ENCODE data around the gene CLPSL2. TPM values are rescaled to one million over a fixed set of nuclear protein-coding genes. Genes with fewer than 3 reads are reported as not detected.

CLPSL2 gene
- total RNA-seq, 1 donor from 2014 or later: not detected

DNA sequence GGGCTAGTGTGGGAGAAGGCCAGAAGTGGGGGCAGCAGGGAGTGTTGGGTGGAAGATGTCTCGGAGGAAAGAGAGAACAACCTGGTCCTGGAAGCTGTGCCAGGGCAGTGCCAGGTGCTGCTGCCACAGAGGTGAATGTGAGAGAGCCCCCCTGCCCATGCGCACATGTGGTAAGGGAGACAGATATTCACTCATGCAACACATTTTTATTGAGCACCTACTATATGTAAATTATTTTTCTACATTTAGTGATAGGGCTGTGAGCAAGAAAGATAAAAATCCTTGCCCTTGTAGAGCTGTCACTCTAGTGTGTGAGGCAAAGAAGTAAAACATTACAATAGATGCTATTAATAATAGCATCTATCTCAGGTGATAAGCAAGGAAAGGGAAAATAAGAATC is 4.9 kb downstream of the CLPSL2 start:
- Mint-ChIP-seq H3K4me3 (ENCODE audit: unreplicated experiment) (no peak overlapping the region), H3K27ac (ENCODE audit: unreplicated experiment) (no peak overlapping the region), H3K9me3 (ENCODE audit: unreplicated experiment) (no peaks in the 10 kb centered on the region), H3K36me3 (ENCODE audit: low read depth, unreplicated experiment) (no peaks in the 10 kb centered on the region), H3K27me3 (ENCODE audit: unreplicated experiment) (peaks cover 8% of the 10 kb centered on the region), H3K4me1 (ENCODE audit: unreplicated experiment) (no peaks in the 10 kb centered on the region)
- TF ChIP-seq, protein P1, sequence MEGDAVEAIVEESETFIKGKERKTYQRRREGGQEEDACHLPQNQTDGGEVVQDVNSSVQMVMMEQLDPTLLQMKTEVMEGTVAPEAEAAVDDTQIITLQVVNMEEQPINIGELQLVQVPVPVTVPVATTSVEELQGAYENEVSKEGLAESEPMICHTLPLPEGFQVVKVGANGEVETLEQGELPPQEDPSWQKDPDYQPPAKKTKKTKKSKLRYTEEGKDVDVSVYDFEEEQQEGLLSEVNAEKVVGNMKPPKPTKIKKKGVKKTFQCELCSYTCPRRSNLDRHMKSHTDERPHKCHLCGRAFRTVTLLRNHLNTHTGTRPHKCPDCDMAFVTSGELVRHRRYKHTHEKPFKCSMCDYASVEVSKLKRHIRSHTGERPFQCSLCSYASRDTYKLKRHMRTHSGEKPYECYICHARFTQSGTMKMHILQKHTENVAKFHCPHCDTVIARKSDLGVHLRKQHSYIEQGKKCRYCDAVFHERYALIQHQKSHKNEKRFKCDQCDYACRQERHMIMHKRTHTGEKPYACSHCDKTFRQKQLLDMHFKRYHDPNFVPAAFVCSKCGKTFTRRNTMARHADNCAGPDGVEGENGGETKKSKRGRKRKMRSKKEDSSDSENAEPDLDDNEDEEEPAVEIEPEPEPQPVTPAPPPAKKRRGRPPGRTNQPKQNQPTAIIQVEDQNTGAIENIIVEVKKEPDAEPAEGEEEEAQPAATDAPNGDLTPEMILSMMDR (IDR thresholded peaks at IDR 0.05; ENCODE audit: unreplicated experiment): no peak
- DNase-seq (ENCODE audit: low spot score): no peak

DNA sequence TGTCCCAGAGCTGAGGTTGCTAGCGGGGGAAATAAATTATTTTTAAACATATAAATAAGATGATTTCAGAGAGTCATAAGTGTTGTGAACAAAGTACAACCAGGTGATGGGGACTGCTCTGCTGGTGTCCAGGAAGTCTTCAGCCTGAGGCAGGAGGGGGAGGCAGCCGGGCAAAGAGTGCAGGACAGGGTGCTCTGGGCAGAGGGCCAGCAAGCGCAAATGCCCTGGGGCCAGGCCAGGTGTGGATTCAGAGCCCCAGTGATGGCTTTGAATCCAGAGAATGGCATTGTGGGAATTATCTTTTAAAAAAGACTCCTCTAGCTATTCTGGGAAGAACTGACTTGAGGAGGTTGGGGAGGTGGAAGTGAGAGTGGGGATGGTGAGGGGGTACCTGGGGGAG is 6.0 kb downstream of the CLPSL2 start:
- no peaks in the 10 kb centered on the region for H3K4me1 Mint-ChIP-seq (ENCODE audit: unreplicated experiment)
- TF ChIP-seq, protein P1 (IDR thresholded peaks at IDR 0.05; ENCODE audit: unreplicated experiment): no peak
- no peaks in the 10 kb centered on the region for H3K36me3 Mint-ChIP-seq (ENCODE audit: low read depth, unreplicated experiment)
- H3K9me3 Mint-ChIP-seq (ENCODE audit: unreplicated experiment): no peaks in the 10 kb centered on the region
- DNase-seq (ENCODE audit: low spot score): no peak
- H3K27me3 Mint-ChIP-seq (ENCODE audit: unreplicated experiment): peaks cover 4% of the 10 kb centered on the region
- H3K4me3 Mint-ChIP-seq (ENCODE audit: unreplicated experiment): no peak overlapping the region
- H3K27ac Mint-ChIP-seq (ENCODE audit: unreplicated experiment): no peak overlapping the region

DNA sequence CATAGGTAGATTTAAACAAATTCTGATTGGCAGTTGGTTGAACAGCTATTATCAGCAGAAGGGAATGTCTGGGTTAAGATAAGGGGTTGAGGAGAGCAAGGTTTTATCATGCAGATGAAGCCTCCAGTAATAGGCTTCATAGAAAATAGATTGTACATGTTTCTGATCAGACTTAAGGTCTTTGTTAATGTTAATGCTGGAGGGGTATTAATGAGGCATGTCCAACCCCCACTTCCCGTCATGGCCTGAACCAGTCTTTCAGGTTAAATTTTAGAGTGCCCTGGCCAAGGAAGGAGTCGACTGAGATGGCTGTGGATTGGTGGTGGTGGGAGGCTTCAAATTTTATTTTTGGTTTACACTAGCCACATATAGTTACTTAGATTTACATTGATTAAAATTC is 7.8 kb downstream of the CLPSL2 start:
- Mint-ChIP-seq H3K27ac (ENCODE audit: unreplicated experiment) (no peak overlapping the region), H3K9me3 (ENCODE audit: unreplicated experiment) (no peaks in the 10 kb centered on the region), H3K27me3 (ENCODE audit: unreplicated experiment) (no peaks in the 10 kb centered on the region), H3K36me3 (ENCODE audit: low read depth, unreplicated experiment) (no peaks in the 10 kb centered on the region), H3K4me3 (ENCODE audit: unreplicated experiment) (no peak overlapping the region), H3K4me1 (ENCODE audit: unreplicated experiment) (no peaks in the 10 kb centered on the region)
- no peak for DNase-seq (ENCODE audit: low spot score)
- TF ChIP-seq, protein P1 (IDR thresholded peaks at IDR 0.05; ENCODE audit: unreplicated experiment): no peak

DNA sequence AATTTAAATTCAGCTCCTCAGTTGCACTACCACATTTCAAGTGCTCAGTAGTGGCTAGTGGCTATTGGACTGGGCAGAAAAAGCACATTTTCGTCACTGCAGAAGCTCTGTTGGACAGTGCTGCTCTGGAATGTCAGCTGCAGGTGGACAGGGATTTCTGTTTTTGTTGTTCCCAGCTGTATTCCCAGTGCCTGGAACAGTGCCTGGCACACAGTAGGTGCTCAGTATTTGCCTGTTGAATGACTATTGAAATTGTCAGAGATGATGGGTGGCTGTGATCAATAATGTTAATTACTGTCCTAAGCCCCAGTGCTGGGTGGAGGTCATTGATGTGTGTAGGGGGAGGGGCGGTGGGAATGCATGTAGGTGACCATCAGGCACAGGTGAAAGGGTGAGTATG is 9.9 kb downstream of the CLPSL2 start:
- Mint-ChIP-seq H3K36me3 (ENCODE audit: low read depth, unreplicated experiment) (no peaks in the 10 kb centered on the region), H3K4me3 (ENCODE audit: unreplicated experiment) (no peak overlapping the region), H3K4me1 (ENCODE audit: unreplicated experiment) (no peaks in the 10 kb centered on the region), H3K27me3 (ENCODE audit: unreplicated experiment) (peaks cover 3% of the 10 kb centered on the region), H3K27ac (ENCODE audit: unreplicated experiment) (no peak overlapping the region), H3K9me3 (ENCODE audit: unreplicated experiment) (no peaks in the 10 kb centered on the region)
- TF ChIP-seq, protein P1 (IDR thresholded peaks at IDR 0.05; ENCODE audit: unreplicated experiment): no peak
- DNase-seq (ENCODE audit: low spot score): no peak

DNA sequence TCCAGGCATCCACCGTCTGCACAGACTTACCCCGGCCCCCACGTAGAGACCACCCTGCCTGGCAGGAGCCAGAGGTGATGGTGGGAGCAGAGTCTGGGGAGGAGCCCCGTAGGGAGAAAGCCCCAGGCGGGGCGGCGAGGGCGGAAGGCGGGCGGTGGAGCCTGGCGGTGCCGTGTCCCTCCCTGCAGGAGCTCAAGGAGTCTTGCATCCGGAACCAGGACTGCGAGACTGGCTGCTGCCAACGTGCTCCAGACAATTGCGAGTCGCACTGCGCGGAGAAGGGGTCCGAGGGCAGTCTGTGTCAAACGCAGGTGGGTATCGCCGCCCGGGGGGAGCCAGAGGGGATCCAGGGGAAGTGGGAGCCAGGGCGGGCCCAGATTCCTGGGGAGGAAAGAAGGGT is 10.4 kb downstream of the CLPSL2 start:
- no peak for DNase-seq (ENCODE audit: low spot score)
- H3K27me3 Mint-ChIP-seq (ENCODE audit: unreplicated experiment): peaks cover 3% of the 10 kb centered on the region
- H3K27ac Mint-ChIP-seq (ENCODE audit: unreplicated experiment): no peak overlapping the region
- TF ChIP-seq, protein P1 (IDR thresholded peaks at IDR 0.05; ENCODE audit: unreplicated experiment): no peak
- no peaks in the 10 kb centered on the region for H3K9me3 Mint-ChIP-seq (ENCODE audit: unreplicated experiment)
- no peaks in the 10 kb centered on the region for H3K36me3 Mint-ChIP-seq (ENCODE audit: low read depth, unreplicated experiment)
- H3K4me3 Mint-ChIP-seq (ENCODE audit: unreplicated experiment): no peak overlapping the region
- H3K4me1 Mint-ChIP-seq (ENCODE audit: unreplicated experiment): no peaks in the 10 kb centered on the region

Data from endothelial cell (in vitro differentiated cells).